ENCODE results near the gene SNTG2. TPM values are rescaled to one million over a fixed set of nuclear protein-coding genes. Genes with fewer than 3 reads are reported as not detected.
"Not testable (repeated sequence)": the region's sequence is repeated elsewhere in the genome, so short reads cannot be mapped to it uniquely, and the experiment has no call there.

SNTG2 gene
- total RNA-seq, 1 experiment from 2014 or later, result not detected

DNA sequence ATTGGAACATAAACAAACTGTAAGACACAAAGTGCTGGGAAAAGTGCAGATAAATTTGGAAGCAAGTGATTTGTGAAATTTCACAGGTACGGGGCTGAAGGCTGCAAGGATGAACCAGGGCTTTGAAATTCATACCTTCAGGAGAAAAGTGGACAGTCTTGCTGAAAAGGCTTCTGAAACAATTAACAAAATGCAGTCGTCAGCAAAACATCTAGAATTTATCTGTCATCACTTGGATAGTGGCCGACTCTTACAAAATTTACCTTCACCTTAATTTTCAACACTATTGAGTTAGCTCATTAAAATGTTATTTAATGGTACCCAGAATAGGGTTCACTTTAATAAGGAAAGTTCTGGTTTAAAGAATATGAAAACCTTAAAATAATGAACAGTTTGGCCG, 138.3 kb downstream of the SNTG2 start:
- DNase-seq (ENCODE audit: low spot score), result no peak

DNA sequence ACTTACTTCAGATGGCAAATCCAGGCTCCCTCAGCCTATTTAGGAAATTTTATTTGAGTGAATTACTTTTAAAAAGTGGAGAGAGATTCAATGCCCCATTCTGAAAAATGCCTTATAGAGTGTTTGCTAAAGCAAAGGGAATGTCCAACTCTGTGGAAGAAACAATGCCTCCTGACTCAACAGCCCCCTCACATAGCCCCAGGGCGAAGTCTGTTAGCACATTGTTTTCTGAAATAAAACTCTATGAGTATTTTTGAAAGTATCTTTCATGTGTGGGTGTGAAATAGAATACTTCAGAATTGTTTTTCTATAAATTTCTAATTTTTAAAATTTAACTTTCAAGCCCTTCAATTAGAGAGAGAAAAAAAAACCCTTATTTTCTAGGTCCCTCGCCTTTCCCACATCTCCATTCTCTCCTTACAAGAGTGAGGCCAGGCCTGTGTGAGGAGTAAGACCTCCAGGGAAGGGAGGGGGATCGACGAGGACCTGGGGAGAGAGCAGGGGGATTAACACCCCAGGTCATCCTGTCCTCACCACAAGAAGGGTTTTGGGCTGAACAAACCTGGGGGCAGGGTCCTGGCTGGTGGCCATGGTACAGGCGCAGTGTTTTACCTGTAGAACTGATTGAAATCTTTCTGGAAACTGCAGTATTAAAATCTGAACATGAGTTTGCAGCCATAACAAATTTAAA, 141.4 kb downstream of the SNTG2 start:
- DNase-seq (ENCODE audit: low spot score), result no peak

DNA sequence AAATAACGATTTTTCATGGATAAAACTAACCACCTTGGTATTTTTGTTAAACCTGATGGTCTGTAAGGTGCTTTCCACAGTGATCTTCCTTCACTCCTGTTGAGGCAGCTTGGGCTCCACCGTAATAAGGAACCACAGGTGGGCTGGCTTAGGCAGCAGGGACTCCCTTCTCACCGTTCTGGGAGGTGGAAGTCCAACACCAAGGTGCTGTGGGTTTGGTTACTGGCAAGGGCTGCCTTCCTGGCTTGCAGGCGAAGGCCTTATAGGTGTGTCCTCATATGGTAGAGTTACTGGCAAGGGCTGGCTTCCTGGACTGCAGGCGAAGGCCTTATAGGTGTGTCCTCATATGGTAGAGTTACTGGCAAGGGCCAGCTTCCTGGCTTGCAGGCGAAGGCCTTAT, 143.0 kb downstream of the SNTG2 start:
- not testable (repeated sequence) for DNase-seq (ENCODE audit: low spot score)

DNA sequence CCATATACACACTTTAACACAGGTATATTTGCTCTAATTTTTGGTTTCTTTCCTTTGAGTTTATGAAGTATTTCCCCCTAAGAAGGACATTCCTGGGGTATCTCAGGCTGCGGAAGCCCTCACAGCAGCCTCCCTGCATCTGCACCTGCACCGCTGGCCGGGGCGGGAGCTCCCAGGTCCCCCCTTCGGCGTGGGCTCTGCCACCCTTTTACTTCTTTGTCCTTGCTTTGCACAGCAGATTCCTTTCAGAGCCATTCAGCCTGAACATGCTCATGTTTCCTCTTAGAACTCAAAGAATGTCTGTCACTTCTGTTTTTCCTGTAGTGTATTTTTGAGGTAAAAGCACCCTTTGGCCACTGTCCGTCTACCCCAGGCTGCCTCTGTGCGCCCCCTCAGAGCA, 146.5 kb downstream of the SNTG2 start:
- DNase-seq (ENCODE audit: low spot score), result no peak

DNA sequence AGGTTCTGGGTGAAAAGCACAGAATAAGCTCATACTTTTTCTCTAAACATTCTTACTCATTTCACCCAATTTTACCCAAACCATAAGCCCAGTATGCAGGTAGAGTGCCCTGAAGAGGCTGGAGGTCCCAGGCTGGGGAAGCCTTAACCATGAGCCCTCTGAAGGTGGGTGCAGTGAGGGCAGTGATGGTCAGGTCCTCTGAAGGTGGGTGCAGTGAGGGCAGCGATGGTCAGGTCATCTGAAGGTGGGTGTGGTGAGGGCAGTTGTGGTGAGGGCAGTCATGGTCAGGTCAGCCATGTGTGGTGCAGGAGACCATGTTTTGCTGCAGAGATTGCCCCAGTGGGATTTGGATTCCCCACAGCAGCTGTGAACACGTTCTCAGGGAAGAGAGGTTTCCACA, 148.8 kb downstream of the SNTG2 start:
- no peak for DNase-seq (ENCODE audit: low spot score)

DNA sequence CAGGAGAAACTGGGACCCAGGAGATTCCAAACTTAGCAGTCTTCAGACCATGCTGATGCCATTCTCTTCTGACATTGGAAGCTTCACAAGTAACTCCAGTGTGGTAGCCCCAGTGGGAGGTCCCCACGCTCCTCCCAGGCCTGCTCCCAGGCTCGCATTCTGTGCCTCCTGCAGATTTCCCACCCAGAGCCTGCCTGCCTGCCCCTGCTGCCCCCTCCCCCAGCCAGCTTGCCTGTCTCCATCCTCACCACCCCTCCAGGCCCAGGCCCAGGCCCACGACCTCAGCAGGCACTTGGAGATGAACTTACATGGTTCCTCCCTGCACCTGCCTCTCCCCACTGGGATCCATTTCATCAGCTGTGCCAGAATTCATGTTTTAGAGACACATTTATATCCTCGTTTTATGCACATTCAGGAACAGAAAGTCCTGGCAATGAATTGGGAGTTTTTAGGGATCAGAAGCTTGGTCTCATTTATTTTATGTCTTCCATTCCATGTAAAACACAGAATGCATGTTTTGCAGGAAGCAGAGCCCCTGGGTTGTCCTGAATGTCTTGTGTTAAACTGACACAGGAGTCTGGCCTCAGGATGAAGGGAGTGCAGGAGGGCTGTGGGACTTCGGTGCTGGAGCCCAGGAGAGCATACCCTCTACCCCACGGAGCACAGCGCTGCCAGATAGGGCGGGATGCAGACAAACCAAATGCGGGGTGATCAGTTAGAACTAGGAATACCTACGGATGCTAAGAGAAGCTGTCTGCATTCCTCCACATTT, 150.5 kb downstream of the SNTG2 start:
- no peak for DNase-seq (ENCODE audit: low spot score)

DNA sequence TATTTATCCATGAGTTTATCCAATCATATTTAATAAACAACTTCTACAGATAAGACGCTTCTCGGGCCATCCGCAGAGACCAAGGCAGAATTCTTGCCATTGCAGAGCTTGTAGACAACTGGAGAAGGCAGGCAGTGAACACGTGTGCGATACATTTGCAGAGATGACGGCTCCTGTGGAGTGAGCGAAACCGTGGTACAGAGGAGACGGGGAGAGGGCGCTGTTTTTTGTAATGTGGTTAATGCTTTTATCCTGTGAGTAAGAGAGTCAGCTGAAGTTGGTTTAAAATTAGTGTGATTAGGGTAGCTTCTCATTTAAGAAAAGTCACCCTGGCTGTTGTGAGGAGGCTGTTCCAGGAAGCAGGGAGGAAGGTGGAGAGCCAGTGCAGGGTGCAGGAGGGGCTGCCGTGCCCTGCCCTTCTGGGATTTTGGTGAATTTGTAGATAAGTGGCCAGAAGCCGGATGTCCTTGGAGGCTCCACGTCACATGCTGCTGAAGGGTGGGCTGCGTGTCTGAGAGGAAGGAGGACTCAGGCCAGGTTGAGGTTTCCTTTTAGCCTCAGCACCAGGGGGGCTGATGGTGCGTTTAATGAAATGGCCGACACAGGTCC, 151.4 kb downstream of the SNTG2 start:
- DNase-seq (ENCODE audit: low spot score), result no peak

DNA sequence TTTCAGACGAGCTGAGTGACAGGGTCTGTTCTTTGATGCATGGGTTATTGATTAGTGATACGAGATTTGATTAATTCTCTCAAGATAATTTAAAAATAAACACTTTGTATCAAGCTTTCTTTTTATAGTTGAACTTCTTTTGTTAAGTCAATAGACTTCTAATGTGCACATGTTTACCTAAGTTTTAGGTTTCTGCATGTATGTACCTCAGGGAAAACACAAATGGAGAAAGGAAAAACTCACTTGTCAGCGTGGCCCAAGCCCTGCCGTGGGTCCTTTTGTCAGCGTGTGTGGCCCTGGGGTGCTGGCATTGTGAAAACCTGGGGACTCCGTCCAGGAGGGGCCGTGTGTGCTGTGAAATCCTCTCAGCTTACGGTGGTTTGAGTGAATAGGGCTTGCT, 153.7 kb downstream of the SNTG2 start:
- no peak for DNase-seq (ENCODE audit: low spot score)

DNA sequence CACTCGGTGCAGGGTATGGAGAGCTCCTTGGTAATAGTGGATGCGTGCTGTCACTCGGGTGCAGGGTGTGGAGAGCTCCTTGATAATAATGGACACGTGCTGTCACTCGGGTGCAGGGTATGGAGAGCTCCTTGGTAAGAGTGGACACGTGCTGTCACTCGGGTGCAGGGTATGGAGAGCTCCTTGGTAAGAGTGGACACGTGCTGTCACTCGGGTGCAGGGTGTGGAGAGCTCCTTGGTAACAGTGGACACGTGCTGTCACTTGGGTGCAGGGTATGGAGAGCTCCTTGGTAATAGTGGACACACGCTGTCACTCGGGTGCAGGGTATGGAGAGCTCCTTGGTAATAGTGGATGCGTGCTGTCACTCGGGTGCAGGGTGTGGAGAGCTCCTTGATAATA, 155.7 kb downstream of the SNTG2 start:
- not testable (repeated sequence) for DNase-seq (ENCODE audit: low spot score)

DNA sequence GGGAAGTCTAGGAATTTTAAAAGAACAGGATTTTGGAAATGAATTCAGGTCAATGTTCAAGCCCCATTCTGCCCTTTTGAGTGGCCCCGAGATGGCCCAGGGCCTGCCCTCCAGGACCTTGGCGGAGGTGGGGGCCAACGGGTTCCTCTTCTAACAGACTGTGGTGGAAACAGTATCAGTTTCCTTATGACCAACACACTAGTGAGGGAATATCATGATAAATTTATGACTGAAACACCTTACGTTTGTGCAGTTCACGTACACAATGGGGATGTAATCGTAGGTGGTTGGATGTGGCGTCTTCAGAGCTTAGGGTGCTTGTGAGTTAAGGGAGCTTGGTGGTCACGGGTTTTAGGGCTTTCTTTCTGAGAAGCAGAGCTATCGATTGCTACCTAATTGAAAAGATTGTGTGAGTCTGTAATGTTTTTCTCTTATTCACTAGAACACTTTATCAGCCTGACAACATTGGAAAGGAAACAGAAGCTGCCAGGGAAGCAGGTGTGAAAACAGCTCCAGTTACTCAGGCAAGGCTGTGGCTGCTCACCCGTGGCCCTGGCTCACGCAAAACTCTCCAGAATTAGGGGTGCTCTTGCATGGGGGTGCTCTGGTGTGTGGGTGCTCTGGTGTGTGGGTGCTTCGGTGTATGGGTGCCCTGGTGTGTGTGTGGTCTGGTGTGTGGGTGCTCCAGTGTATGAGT, 165.3 kb downstream of the SNTG2 start:
- no peak for DNase-seq (ENCODE audit: low spot score)

DNA sequence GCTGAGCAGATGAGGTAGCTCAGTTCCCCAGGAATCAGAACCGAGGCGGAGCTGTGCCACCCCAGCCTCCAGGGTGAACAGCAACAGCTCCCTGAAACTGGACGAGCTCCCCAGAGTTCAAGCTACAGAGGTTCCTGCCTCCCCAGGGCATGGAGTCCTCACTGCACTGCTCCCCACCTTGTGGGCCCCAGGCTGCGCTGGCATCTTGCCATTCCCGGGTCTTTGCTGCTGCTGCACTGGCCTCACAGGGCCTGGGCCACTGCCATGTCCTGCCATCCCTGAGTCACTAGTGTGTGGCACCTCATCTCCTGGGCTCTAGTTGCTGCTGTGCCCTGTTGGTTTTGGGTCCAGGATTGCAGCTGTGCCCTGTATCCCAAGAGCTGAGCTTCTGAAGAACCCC, 166.9 kb downstream of the SNTG2 start:
- no peak for DNase-seq (ENCODE audit: low spot score)

DNA sequence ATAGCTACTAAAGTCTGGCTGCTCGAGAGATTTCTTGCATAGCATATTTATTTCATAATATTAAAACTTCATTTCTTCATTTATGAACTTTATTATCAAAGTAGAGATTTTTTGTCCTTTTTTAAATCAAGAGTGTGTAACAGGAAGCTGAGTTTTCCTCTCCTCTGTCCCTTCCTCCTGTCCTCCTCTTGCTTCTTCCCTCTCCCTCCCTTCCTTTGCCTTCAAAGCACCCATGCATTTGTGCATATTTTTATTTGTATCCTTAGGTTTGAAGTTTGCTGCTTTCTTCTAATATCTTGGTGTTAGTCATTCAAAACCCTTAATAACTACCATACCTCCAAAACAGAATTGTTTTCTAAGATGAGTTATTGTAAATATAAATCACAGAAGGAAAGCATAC, 174.6 kb downstream of the SNTG2 start:
- no peak for DNase-seq (ENCODE audit: low spot score)

DNA sequence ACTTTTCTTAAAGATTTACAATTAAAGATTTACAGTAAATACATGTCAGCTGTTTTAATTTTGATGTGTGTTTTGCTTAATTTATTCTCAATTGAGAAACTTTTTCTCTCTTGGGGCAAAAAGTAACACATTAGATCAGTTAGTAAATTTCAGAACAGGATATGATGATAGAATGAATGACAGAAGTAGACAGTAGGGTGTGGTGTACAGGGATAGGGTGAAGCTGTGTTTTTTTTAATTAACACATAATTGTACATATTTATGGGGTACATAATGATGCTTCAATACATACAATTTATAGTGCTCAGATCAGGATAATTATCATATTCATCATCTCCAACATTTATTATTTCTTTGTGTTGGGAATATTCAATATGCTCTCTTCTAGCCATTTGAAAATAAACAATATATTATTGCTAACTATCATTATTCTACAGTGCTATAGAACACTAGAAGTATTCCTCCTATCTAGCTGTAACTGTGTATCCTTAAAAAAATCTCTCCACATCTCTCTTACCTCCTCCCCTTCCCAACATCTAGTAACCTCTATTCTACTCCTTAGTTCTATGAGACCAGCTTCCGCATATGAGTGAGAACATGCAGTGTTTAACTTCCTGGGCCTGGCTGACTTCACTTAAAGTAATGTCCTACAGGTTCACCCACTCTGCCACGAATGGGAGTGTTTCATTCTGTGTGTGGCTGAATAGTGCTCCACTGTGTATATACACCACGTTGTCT, 175.2 kb downstream of the SNTG2 start:
- DNase-seq (ENCODE audit: low spot score), result no peak

DNA sequence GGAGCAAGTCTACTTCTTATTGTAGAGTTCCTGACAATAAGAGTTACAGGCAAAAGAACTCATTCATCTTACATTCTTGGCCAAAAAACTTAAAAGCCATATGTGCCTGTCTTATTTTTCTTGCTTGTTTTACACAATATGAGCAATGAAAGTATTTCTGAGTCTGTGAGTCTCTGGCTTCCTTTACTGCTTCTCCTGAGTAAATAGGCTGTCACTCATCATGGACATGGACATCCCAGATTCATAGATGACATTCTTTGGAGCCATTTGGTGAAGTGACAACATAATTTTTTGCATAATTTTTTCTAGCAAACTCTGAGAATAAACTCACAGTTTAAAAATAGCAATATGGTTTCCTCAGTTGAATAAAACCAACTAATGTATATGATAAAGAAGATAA, 179.3 kb downstream of the SNTG2 start:
- DNase-seq (ENCODE audit: low spot score), result no peak

DNA sequence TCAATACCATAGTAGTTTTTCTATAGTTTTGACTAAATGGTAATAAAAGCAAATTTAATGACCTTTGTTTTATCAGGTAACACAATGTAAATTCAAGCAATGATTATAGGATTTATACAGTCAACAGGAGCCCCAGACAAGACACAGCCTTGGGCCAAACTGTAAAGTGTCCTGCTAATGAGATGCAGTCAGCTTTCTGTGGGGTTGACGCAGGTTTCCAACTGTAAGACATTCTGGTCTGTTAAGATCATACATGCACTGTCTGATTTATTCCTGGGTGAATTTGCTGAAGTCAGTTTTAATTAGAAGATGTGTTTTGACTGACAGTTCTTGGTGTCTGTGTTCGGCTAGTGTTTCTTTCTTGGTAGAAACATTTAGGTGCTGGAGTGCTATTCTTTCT, 180.3 kb downstream of the SNTG2 start:
- DNase-seq (ENCODE audit: low spot score), result no peak

DNA sequence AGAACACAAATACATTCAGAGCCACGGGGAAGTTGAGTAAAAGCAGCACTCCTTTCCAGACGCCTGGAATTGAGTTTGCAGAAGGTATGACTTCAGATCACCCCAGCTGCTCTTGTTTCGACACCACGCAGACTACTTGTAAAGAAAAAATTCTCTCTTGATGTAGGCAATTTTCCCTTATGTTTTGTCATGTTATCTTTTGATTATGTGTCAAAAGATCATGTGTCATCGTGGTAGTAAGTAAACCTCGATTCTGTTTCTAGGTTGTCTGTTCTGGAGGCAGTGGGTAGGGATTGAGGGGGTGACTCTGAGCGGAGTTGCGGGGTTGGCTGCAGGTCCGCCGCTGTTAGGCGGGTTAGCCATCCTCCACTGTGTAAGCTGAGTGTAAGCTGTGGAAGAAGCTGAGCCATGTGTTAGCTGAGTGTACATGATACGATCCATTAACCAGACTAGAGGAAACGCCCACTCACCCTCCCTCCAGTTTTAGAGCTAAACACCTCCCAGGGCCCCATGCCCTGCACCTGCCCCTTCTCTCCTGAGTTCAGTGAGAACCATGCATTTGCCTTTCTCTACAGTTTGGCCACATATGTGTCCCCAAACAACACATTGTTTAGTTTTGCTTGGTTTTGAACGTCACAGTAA, 181.8 kb downstream of the SNTG2 start:
- no peak for DNase-seq (ENCODE audit: low spot score)

DNA sequence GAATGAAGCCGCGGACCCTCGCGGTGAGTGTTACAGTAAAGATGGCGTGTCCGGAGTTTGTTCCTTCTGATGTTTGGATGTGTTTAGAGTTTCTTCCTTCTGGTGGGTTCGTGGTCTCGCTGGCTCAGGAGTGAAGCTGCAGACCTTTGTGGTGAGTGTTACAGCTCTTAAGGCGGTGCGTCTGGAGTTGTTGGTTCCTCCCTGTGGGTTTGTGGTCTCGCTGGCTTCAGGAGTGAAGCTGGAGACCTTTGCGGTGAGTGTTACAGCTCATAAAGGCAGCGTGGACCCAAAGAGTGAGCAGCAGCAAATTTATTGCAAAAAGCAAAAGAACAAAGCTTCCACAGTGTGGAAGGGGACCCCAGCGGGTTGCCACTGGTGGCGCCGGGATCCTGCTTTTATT, 183.2 kb downstream of the SNTG2 start:
- not testable (repeated sequence) for DNase-seq (ENCODE audit: low spot score)

DNA sequence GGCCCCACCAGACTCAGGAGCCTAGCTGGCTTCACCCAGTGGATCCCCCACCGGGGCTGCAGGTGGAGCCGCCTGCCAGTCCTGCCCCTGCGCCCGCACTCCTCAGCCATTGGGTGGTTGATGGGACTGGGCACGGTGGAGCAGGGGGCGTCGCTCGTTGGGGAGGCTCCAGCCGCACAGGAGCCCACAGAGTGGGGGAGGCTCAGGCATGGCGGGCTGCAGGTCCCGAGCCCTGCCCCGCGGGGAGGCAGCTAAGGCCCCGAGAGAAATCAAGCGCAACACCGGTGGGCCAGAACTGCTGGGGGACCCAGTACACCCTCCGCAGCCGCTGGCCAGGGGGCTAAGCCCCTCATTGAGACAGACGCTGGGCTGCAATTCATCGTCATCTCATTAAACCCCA, 184.0 kb downstream of the SNTG2 start:
- DNase-seq (ENCODE audit: low spot score), result no peak

DNA sequence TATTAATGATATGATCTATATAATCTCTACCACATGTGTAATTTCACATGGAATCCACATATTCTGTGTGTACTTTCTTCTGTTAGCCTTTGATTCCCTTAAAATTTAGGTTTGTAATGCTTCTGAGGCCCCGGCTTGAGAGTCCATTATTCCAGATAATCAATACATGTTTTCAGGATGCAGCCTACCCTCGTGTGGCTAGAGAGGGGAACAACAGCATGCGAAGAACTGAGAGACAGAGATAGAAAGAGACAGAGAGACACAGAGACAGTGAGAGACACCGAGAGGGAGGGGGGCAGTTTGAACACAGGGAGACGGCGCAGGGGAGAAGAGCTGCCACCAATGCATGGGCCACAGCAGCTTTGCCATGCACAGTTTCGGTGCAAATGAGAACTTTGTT, 185.4 kb downstream of the SNTG2 start:
- DNase-seq (ENCODE audit: low spot score), result no peak

DNA sequence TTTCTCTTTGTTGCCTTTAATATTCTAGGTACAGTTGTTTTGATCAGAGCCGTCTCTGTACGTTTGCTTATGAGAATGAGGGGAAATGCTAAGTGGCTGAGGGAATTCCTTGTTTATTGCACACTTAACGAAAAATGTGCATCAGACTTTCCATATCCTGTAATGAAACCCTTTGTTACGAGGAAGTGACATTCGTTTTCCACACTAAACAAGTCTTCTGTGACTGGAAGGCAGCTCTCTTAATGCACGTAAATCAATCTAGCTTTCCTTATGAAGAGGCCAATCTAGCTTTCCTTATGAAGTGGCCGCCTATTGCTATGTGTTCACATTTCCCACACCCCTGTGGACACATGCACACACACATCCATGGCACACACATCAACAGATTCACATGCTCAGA, 186.2 kb downstream of the SNTG2 start:
- no peak for DNase-seq (ENCODE audit: low spot score)

DNA sequence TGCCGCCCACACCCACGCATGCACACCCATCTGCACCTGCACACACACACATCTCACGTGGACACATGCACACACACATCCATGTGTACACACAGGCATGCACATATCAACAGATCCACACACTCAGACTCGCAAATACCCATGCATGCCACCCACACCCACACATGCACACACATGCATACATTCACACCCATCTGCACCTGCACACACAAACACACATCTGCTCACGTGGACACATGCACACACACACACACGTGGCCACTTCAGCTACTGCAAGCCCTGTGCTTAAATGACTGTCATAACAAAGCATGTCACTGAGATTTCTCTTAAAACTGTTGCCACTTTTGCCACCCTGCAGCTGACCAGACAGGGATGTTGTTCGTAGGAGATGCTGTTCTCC, 186.6 kb downstream of the SNTG2 start:
- no peak for DNase-seq (ENCODE audit: low spot score)
